Stomach (tissue), 4 donors: Measurements from ENCODE around the gene FAM217B.

Source experiments
- EP300 ChIP-seq: sonication (generic); formaldehyde crosslinking; IDR thresholded peaks from one replicate; pipeline ENCODE4 v1.6.1; 2017; ENCODE audit warnings: antibody characterized with exemption
- POLR2AphosphoS5 ChIP-seq, 3 donors: sonication (generic); formaldehyde crosslinking; IDR thresholded peaks; one replicate each; pipeline ENCODE4 v1.6.1; 2016; ENCODE audit warnings: antibody characterized with exemption in 3 of 3
- TF ChIP-seq, protein P1 (sequence below), 7 experiments: fragments of 450-650 bp in 4 of 7; fragments of 200-600 bp in 3 of 7; sonication (generic) in 3 of 7; IDR thresholded peaks; one replicate each; pipeline ENCODE4 v1.5.1; 2016 to 2019; ENCODE audit warnings: antibody characterized with exemption in 7 of 7, control low read depth in 2 of 7, mild to moderate bottlenecking in 1 of 7

GRCh38 chr20:59935457-59936185 is 4.6 kb upstream of the FAM217B start:
- TF ChIP-seq POLR2AphosphoS5 (IDR thresholded peaks at IDR 0.05) (no peak), EP300 (no peak)
- TF ChIP-seq, protein P1, sequence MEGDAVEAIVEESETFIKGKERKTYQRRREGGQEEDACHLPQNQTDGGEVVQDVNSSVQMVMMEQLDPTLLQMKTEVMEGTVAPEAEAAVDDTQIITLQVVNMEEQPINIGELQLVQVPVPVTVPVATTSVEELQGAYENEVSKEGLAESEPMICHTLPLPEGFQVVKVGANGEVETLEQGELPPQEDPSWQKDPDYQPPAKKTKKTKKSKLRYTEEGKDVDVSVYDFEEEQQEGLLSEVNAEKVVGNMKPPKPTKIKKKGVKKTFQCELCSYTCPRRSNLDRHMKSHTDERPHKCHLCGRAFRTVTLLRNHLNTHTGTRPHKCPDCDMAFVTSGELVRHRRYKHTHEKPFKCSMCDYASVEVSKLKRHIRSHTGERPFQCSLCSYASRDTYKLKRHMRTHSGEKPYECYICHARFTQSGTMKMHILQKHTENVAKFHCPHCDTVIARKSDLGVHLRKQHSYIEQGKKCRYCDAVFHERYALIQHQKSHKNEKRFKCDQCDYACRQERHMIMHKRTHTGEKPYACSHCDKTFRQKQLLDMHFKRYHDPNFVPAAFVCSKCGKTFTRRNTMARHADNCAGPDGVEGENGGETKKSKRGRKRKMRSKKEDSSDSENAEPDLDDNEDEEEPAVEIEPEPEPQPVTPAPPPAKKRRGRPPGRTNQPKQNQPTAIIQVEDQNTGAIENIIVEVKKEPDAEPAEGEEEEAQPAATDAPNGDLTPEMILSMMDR (IDR thresholded peaks at IDR 0.05) = no peak
